SU-DHL-6 (cell line): ENCODE results near the gene ST3GAL6.

Experiments used
- H2AFZ ChIP-seq: fragments of 200-600 bp; sonication (generic); 2 replicates; pipeline ENCODE4 v1.6.1; 2014; ENCODE audit warnings: low read depth, mild to moderate bottlenecking, moderate library complexity, mixed read lengths, antibody characterized with exemption, low read length; ENCODE audit not compliant: severe bottlenecking
- H3F3A ChIP-seq: fragments of 200-600 bp; shearing (Covaris generic); 2 replicates; pipeline ENCODE4 v1.6.0; 2016; ENCODE audit warnings: antibody characterized with exemption, mild to moderate bottlenecking; ENCODE audit not compliant: insufficient read depth
- H3K27ac ChIP-seq: fragments of 200-600 bp; sonication (generic); 2 replicates; pipeline ENCODE4 v1.5.1; 2016; ENCODE audit warnings: low read depth, mild to moderate bottlenecking, low read length, moderate library complexity, mixed read lengths
- H3K27me3 ChIP-seq: fragments of 200-600 bp; sonication (generic), shearing (Covaris generic); 2 replicates; pipeline ENCODE4 v1.6.0; 2014; ENCODE audit warnings: mild to moderate bottlenecking, low read length
- H3K36me3 ChIP-seq: fragments of 200-600 bp; sonication (generic); 2 replicates; pipeline ENCODE4 v1.6.1; 2014; ENCODE audit warnings: mild to moderate bottlenecking, low read length, mixed read lengths
- H3K4me2 ChIP-seq: fragments of 300-600, 200-600 bp; shearing (Covaris generic), sonication (generic); 2 replicates; pipeline ENCODE4 v1.6.0; 2014; ENCODE audit warnings: low read length, low read depth, mild to moderate bottlenecking; ENCODE audit not compliant: poor library complexity, severe bottlenecking
- H3K4me3 ChIP-seq: fragments of 200-600 bp; sonication (generic); 2 replicates; pipeline ENCODE4 v1.5.1; 2014; ENCODE audit warnings: antibody characterized with exemption, low read length, mild to moderate bottlenecking, mixed read lengths; ENCODE audit not compliant: insufficient read depth, poor library complexity, severe bottlenecking
- H3K79me2 ChIP-seq: fragments of 200-600 bp; sonication (generic); 2 replicates; pipeline ENCODE4 v1.6.1; 2014; ENCODE audit warnings: mild to moderate bottlenecking, low read length, moderate library complexity; ENCODE audit not compliant: insufficient read depth
- H3K9ac ChIP-seq: fragments of 200-600 bp; sonication (generic); 2 replicates; pipeline ENCODE4 v1.7.0; 2014; ENCODE audit warnings: mild to moderate bottlenecking, low read length
- H3K9me2 ChIP-seq: fragments of 200-600 bp; sonication (generic); replicated peaks from 2 replicates; pipeline ENCODE4 v1.6.1; 2014; ENCODE audit warnings: low read length; ENCODE audit not compliant: insufficient read depth
- H3K9me3 ChIP-seq: fragments of 200-600 bp; sonication (generic); 2 replicates; pipeline ENCODE4 v1.6.1; 2014; ENCODE audit warnings: low read length, mixed read lengths; ENCODE audit not compliant: insufficient read depth
- H4K20me1 ChIP-seq: fragments of 200-600 bp; sonication (generic); 2 replicates; pipeline ENCODE4 v1.6.1; 2014; ENCODE audit warnings: low read depth, mild to moderate bottlenecking, antibody characterized with exemption, low read length, moderate library complexity, mixed read lengths
- CTCF ChIP-seq: fragments of 200-600 bp; sonication (generic); IDR thresholded peaks from one replicate; pipeline ENCODE4 v1.5.1; 2017; ENCODE audit warnings: antibody characterized with exemption, mild to moderate bottlenecking, low read length, moderate library complexity; ENCODE audit not compliant: insufficient read depth, poor library complexity, severe bottlenecking
- EZH2phosphoT487 ChIP-seq: fragments of 200-600 bp; sonication (generic), shearing (Covaris generic); conservative IDR thresholded peaks from 2 replicates; pipeline ENCODE4 v1.6.1; 2018; ENCODE audit warnings: mild to moderate bottlenecking, antibody characterized with exemption, low read length, moderate library complexity, mixed read lengths

The ST3GAL6 gene

GRCh38 chr3:98718730-98719129, 44.4 kb upstream of the ST3GAL6 start:
- H3K27me3 ChIP-seq: no peaks in the 10 kb centered on the region
- no peaks in the 10 kb centered on the region for H3F3A ChIP-seq
- H3K79me2 ChIP-seq: no peaks in the 10 kb centered on the region
- no peak overlapping the region for H3K4me3 ChIP-seq
- no peak overlapping the region for H3K27ac ChIP-seq
- no peaks in the 10 kb centered on the region for H3K36me3 ChIP-seq
- no peaks in the 10 kb centered on the region for H4K20me1 ChIP-seq
- H3K9ac ChIP-seq: no peak overlapping the region
- TF ChIP-seq EZH2phosphoT487 (no peak), CTCF (no peak)
- no peaks in the 10 kb centered on the region for H3K9me2 ChIP-seq
- H2AFZ ChIP-seq: no peak overlapping the region
- no peaks in the 10 kb centered on the region for H3K9me3 ChIP-seq
- no peak overlapping the region for H3K4me2 ChIP-seq

- no peaks in the 10 kb centered on the region for H4K20me1 ChIP-seq
- no peak overlapping the region for H2AFZ ChIP-seq
- no peak for TF ChIP-seq EZH2phosphoT487
- no peak for TF ChIP-seq CTCF
- no peak overlapping the region for H3K4me2 ChIP-seq
- H3F3A ChIP-seq: no peaks in the 10 kb centered on the region
- H3K79me2 ChIP-seq: no peaks in the 10 kb centered on the region
- H3K27me3 ChIP-seq: no peaks in the 10 kb centered on the region
- no peaks in the 10 kb centered on the region for H3K36me3 ChIP-seq
- no peak overlapping the region for H3K9ac ChIP-seq
- H3K4me3 ChIP-seq: no peak overlapping the region
- H3K9me3 ChIP-seq: no peaks in the 10 kb centered on the region
- no peaks in the 10 kb centered on the region for H3K9me2 ChIP-seq
- no peak overlapping the region for H3K27ac ChIP-seq
Measured at GRCh38 chr3:98721776-98722175, 41.4 kb upstream of the ST3GAL6 start.

- no peaks in the 10 kb centered on the region for H3K9me2 ChIP-seq
- H4K20me1 ChIP-seq: no peaks in the 10 kb centered on the region
- H3K9ac ChIP-seq: no peak overlapping the region
- H2AFZ ChIP-seq: no peak overlapping the region
- H3K27ac ChIP-seq: no peak overlapping the region
- H3F3A ChIP-seq: no peaks in the 10 kb centered on the region
- H3K36me3 ChIP-seq: no peaks in the 10 kb centered on the region
- no peak overlapping the region for H3K4me3 ChIP-seq
- no peaks in the 10 kb centered on the region for H3K9me3 ChIP-seq
- TF ChIP-seq EZH2phosphoT487 (no peak), CTCF (no peak)
- no peaks in the 10 kb centered on the region for H3K79me2 ChIP-seq
- no peaks in the 10 kb centered on the region for H3K27me3 ChIP-seq
- H3K4me2 ChIP-seq: no peak overlapping the region
Measured at GRCh38 chr3:98722389-98722788, 40.8 kb upstream of the ST3GAL6 start.
